Neural cell (in vitro differentiated cells): ENCODE data around the gene RITA1. TPM values are rescaled to one million over a fixed set of nuclear protein-coding genes. Genes with fewer than 3 reads are reported as not detected.

ENCODE experiments used
- H2AFZ ChIP-seq: fragments of 200-600, 300-800 bp; sonication (generic), shearing (Covaris generic); 2 replicates; pipeline ENCODE4 v1.6.0; 2014; ENCODE audit warnings: low read depth, mild to moderate bottlenecking, antibody characterized with exemption, low read length, moderate library complexity
- H3F3A ChIP-seq: fragments of 200-600 bp; shearing (Covaris generic); 2 replicates; pipeline ENCODE4 v1.6.1; 2016; ENCODE audit warnings: mild to moderate bottlenecking, moderate library complexity, mixed read lengths, antibody characterized with exemption, low read length; ENCODE audit not compliant: insufficient read depth, poor library complexity, severe bottlenecking
- H3K27ac ChIP-seq: fragments of 200-600, 300-800 bp; sonication (generic), shearing (Covaris generic); 2 replicates; pipeline ENCODE4 v1.5.1; 2014; ENCODE audit warnings: mild to moderate bottlenecking, low read length, moderate library complexity
- H3K27me3 ChIP-seq: fragments of 300-800, 200-600 bp; sonication (generic), shearing (Covaris generic); 2 replicates; pipeline ENCODE4 v1.6.0; 2014; ENCODE audit warnings: mild to moderate bottlenecking, low read depth, low read length, moderate library complexity; ENCODE audit not compliant: insufficient read depth
- H3K36me3 ChIP-seq: fragments of 300-800, 200-600 bp; sonication (generic), shearing (Covaris generic); 2 replicates; pipeline ENCODE4 v1.5.1; 2014; ENCODE audit warnings: mild to moderate bottlenecking, antibody characterized with exemption, low read length, moderate library complexity; ENCODE audit not compliant: insufficient read depth
- H3K4me2 ChIP-seq: fragments of 300-800, 200-600 bp; sonication (generic), shearing (Covaris generic); 2 replicates; pipeline ENCODE4 v1.6.0; 2014; ENCODE audit warnings: mild to moderate bottlenecking, low read length
- H3K4me3 ChIP-seq: fragments of 300-800, 200-600 bp; sonication (generic), shearing (Covaris generic); 2 replicates; pipeline ENCODE4 v1.5.1; 2014; ENCODE audit warnings: mild to moderate bottlenecking, low read length, moderate library complexity
- H3K79me2 ChIP-seq: fragments of 200-600 bp; shearing (Covaris generic); replicated peaks from 2 replicates; pipeline ENCODE4 v1.6.0; 2014; ENCODE audit warnings: mild to moderate bottlenecking, low read length, moderate library complexity; ENCODE audit not compliant: insufficient read depth
- H3K9ac ChIP-seq: fragments of 300-800, 200-600 bp; sonication (generic), shearing (Covaris generic); 2 replicates; pipeline ENCODE4 v1.6.1; 2016; ENCODE audit warnings: mild to moderate bottlenecking, low read length, mixed read lengths
- H3K9me2 ChIP-seq: fragments of 200-600 bp; shearing (Covaris generic); 2 replicates; pipeline ENCODE4 v1.6.1; 2016; ENCODE audit warnings: mild to moderate bottlenecking, low read length, mixed read lengths; ENCODE audit not compliant: insufficient read depth
- H3K9me3 ChIP-seq: fragments of 200-600, 300-800 bp; sonication (generic), shearing (Covaris generic); 2 replicates; pipeline ENCODE4 v1.6.1; 2016; ENCODE audit warnings: mild to moderate bottlenecking, mixed run types, low read length, moderate library complexity, mixed read lengths
- H4K20me1 ChIP-seq: fragments of 200-600 bp; shearing (Covaris generic); 2 replicates; pipeline ENCODE4 v1.6.1; 2016; ENCODE audit warnings: mild to moderate bottlenecking, mixed run types; ENCODE audit not compliant: insufficient read depth
- CTCF ChIP-seq: fragments of 450-650 bp; IDR thresholded peaks from 2 replicates; pipeline ENCODE4 v1.5.1; 2014; ENCODE audit warnings: antibody characterized with exemption, mild to moderate bottlenecking, moderate library complexity; ENCODE audit not compliant: poor library complexity, severe bottlenecking
- EP300 ChIP-seq: fragments of 450-650 bp; conservative IDR thresholded peaks from 2 replicates; pipeline ENCODE4 v1.6.1; 2014; ENCODE audit warnings: antibody characterized with exemption, mild to moderate bottlenecking, moderate library complexity; ENCODE audit not compliant: poor library complexity, severe bottlenecking
- EZH2 ChIP-seq: fragments of 200-600, 300-800 bp; shearing (Covaris generic), sonication (generic); IDR thresholded peaks from 2 replicates; pipeline ENCODE4 v1.6.1; 2014; ENCODE audit warnings: antibody characterized with exemption, low read length, borderline replicate concordance, mild to moderate bottlenecking; ENCODE audit not compliant: insufficient read depth, poor library complexity, severe bottlenecking
- MXI1 ChIP-seq: fragments of 450-650 bp; conservative IDR thresholded peaks from 2 replicates; pipeline ENCODE4 v1.6.1; 2014; ENCODE audit warnings: antibody characterized with exemption, mild to moderate bottlenecking; ENCODE audit not compliant: poor library complexity, severe bottlenecking
- POLR2AphosphoS5 ChIP-seq: IDR thresholded peaks from 2 replicates; pipeline ENCODE4 v1.6.1; 2012
- RAD21 ChIP-seq: fragments of 450-650 bp; conservative IDR thresholded peaks from 2 replicates; pipeline ENCODE4 v1.6.1; 2014; ENCODE audit warnings: antibody characterized with exemption, mild to moderate bottlenecking, moderate library complexity
- REST ChIP-seq: IDR thresholded peaks from 2 replicates; pipeline ENCODE4 v1.6.1; 2012; ENCODE audit warnings: borderline replicate concordance
- SMC3 ChIP-seq: fragments of 450-650 bp; conservative IDR thresholded peaks from 2 replicates; pipeline ENCODE4 v1.6.1; 2014; ENCODE audit warnings: antibody characterized with exemption, mild to moderate bottlenecking, moderate library complexity; ENCODE audit not compliant: poor library complexity
- TAF1 ChIP-seq: IDR thresholded peaks from 2 replicates; pipeline ENCODE4 v1.6.1; 2012; ENCODE audit warnings: low read depth
- polyA plus RNA-seq: library from polyadenylated mRNA; depleted of rRNA; stranded (reverse); fragments of >200 nt; gene quantifications from 2 replicates; pipeline ENCODE4 v1.2.3, GENCODE V29; 2014

RITA1 gene
- polyA plus RNA-seq, 1 donor from 2014 or later, result 23.3 TPM

- Histone ChIP-seq H3K9me2 (no peaks in the 10 kb centered on the region), H3K27ac (no peak overlapping the region), H3K36me3 (no peaks in the 10 kb centered on the region), H3K27me3 (no peaks in the 10 kb centered on the region), H3K79me2 (no peaks in the 10 kb centered on the region), H3K9ac (peak overlapping the region; percentile 58), H3K9me3 (no peaks in the 10 kb centered on the region), H3F3A (no peaks in the 10 kb centered on the region), H2AFZ (no peak overlapping the region), H3K4me2 (peak overlapping the region; percentile 65), H4K20me1 (no peaks in the 10 kb centered on the region), H3K4me3 (peak overlapping the region; percentile 74)
- TF ChIP-seq EP300 (no peak), RAD21 (no peak), MXI1 (no peak), TAF1 (no peak), REST (no peak), EZH2 (no peak), SMC3 (no peak), POLR2AphosphoS5 (no peak), CTCF (no peak)
These were observed 35.2 kb downstream of the RITA1 start for GRCh38 chr12:113220593-113221180.

DNA sequence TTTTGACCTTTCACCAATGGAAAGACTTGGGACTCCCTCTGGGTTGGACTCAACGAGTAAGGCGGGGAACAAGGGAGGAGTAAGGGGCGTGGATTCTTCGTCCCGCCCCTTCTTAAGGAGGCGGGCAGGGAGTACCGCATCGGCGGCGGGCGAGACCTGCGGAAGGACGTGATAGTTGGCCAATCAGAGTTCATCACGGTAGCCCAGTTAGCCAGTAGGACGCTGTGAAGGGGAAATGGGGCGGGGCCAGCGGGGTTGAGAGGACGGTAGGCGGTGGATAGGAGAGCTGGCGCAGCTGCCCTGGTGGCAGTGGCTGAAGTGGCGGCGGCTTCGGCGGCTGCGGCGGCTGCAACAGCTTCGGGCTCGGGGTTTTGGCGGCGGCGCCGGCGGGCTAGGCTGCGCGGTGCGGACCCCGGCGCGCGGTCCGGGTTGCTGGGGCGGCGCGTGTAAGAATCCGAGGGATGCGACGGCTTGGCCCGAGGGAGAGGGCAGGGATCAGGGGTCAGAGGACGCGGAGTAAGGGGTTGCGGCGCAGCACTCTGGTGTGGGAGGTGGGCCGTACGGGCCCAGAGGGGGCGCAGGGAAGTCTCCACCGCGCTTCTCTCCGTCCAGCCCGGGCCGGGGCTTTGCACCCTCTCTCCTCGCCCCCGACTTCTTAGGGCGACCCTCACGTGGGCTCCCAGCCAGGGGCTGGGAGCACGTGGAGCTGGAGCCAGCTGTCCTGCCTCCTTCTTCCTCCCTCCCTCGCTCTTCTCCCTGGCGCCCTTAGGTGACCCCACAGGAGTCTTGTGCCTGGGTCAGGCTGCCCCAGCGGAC, 35.9 kb downstream of the RITA1 start, which contains the start of gene TPCN1:
TSS of gene TPCN1 (plus strand) at position 284 of the 816 bp plus-strand sequence. CDS start 5,389 bp downstream, outside the sequence.
- no peaks in the 10 kb centered on the region for H3F3A ChIP-seq
- H4K20me1 ChIP-seq, result no peaks in the 10 kb centered on the region
- H3K4me2 ChIP-seq, result peak within 1 kb of the TSS; percentile 65
- peak within 1 kb of the TSS; percentile 74 for H3K4me3 ChIP-seq
- H3K9me3 ChIP-seq, result no peaks in the 10 kb centered on the region
- no peak within 1 kb of the TSS for H3K27ac ChIP-seq
- H3K9me2 ChIP-seq, result no peaks in the 10 kb centered on the region
- no peaks in the 10 kb centered on the region for H3K79me2 ChIP-seq
- no peaks in the 10 kb centered on the region for H3K36me3 ChIP-seq
- TF ChIP-seq MXI1 (peak; percentile 85), TAF1 (no peak), EP300 (peak; percentile 12), REST (no peak), SMC3 (peak; percentile 27), EZH2 (no peak), RAD21 (peak; percentile 28), CTCF (no peak), POLR2AphosphoS5 (peak; percentile 77)
- peak within 1 kb of the TSS; percentile 65 for H3K9ac ChIP-seq
- H2AFZ ChIP-seq, result peak within 1 kb of the TSS; percentile 51
- H3K27me3 ChIP-seq, result no peaks in the 10 kb centered on the region
